Upper lobe of left lung (tissue), 6 donors: ENCODE results near the gene CTDP1. TPM values are rescaled to one million over a fixed set of nuclear protein-coding genes. Genes with fewer than 3 reads are reported as not detected.
"Not testable (repeated sequence)": the region's sequence is repeated elsewhere in the genome, so short reads cannot be mapped to it uniquely, and the experiment has no call there.

Source experiments
- ATAC-seq, 2 donors: fragments of 200-7000 bp; cut with Tn5 transposase; one replicate each; pipeline ENCODE4 v1.9.1; 2022; ENCODE audit warnings: mild to moderate bottlenecking in 2 of 2, moderate library complexity in 2 of 2; ENCODE audit not compliant: low FRiP score in 2 of 2
- DNase-seq, 2 donors: peaks; one replicate each; pipeline ENCODE4 v3.0.0-alpha.2; 2019 to 2020
- H3K27ac ChIP-seq, 4 donors: fragments of 200-600 bp; sonication (generic); one replicate each; pipeline ENCODE4 v1.5.1; 2016 to 2019
- H3K27me3 ChIP-seq, 4 donors: fragments of 200-600 bp; sonication (generic); one replicate each; pipeline ENCODE4 v1.5.1; 2017 to 2019
- H3K36me3 ChIP-seq, 4 donors: fragments of 200-600 bp; sonication (generic); one replicate each; pipeline ENCODE4 v1.5.1; 2016 to 2019
- H3K4me1 ChIP-seq, 4 donors: fragments of 200-600 bp; sonication (generic); one replicate each; pipeline ENCODE4 v1.5.1; 2018 to 2019
- H3K4me3 ChIP-seq, 4 donors: fragments of 200-600 bp; sonication (generic); one replicate each; pipeline ENCODE4 v1.5.1; 2017 to 2019; ENCODE audit warnings: mild to moderate bottlenecking in 2 of 4, moderate library complexity in 1 of 4
- H3K9me3 ChIP-seq, 4 donors: fragments of 200-600 bp; sonication (generic); one replicate each; pipeline ENCODE4 v1.5.1; 2018 to 2019
- EP300 ChIP-seq, 4 donors: sonication (generic); formaldehyde crosslinking; IDR thresholded peaks; one replicate each; pipeline ENCODE4 v1.5.1; 2017; ENCODE audit warnings: antibody characterized with exemption in 4 of 4, control low read depth in 2 of 4
- POLR2A ChIP-seq, 4 donors: fragments of 450-650 bp; IDR thresholded peaks; one replicate each; pipeline ENCODE4 v1.5.1; 2016 to 2017; ENCODE audit warnings: antibody characterized with exemption in 4 of 4, mild to moderate bottlenecking in 2 of 4
- POLR2AphosphoS5 ChIP-seq, 2 donors: sonication (generic); formaldehyde crosslinking; IDR thresholded peaks; one replicate each; pipeline ENCODE4 v1.5.1; 2017; ENCODE audit warnings: antibody characterized with exemption in 2 of 2
- WGBS, 2 donors: methylation state at CpG; one replicate each; pipeline ENCODE4 v1.1.5; 2017 to 2018; 5-methylcytosine and 5-hydroxymethylcytosine counted together
- total RNA-seq, 6 donors: library from RNA; depleted of rRNA in 4 of 6; stranded (reverse); fragments of >200 nt in 4 of 6; gene quantifications; one replicate each; pipeline versions ENCODE4 v1.1.0 to v1.2.1, GENCODE V29; 2016 to 2021
- TF ChIP-seq, protein P1 (sequence below), 6 experiments: fragments of 450-650 bp in 4 of 6; fragments of 200-600 bp in 2 of 6; sonication (generic) in 2 of 6; IDR thresholded peaks; one replicate each; pipeline ENCODE4 v1.5.1; 2016 to 2019; ENCODE audit warnings: antibody characterized with exemption in 6 of 6
- donor health status: DM: no; HTN: no; CAD: no; lungs with moderate emphysema.
- donor health status: DM: no; HTN: yes; CAD: no; lungs with severe emphysema.

The CTDP1 gene
- total RNA-seq, 6 donors from 2014 or later = 21.3 to 44.7 (median 29.7) TPM

DNA sequence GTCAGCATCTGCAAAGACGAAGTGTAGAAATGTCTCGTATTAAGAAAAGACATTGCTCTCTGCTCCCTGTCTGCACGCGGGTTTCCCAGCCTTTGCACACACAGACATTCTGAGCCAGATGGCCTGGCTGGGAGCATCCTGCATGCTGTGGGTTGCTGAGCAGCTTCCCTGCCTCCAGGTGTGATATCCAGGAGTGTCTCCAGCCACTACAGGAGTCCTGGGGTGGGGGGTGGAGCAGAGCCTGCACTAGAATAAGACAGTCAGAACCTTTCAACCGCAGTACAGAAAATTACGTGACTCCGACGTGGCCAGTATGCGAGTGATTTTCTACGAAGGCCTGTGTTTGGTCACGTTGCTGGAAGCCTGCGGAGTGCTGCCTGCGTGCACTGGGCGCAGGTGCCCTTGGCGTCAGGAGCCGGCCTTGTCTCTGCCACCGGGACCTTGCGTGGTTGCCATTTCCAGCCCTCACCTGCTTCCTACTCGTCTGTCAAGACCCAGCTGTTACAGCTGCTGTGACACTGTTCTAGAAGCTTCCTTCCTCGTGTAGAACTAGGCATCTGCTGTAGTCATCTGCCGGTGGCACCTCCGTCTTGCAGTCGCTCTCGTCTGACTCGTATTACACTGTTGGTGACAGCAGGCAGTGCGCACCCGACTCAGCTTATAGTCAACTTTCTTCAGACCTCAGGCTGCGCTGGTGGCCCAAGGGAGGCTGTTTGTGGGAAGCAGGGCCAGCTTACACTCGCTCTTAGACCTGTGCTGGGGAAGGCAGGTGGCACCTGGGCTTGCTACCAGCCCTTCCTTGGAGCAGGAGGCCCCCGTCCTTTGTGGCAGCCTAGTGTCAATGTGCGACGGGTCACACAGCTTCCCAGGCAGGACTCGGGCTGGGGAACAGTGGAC is 11.2 kb downstream of the CTDP1 start:
- H3K27me3 ChIP-seq = no peaks in the 10 kb centered on the region

DNA sequence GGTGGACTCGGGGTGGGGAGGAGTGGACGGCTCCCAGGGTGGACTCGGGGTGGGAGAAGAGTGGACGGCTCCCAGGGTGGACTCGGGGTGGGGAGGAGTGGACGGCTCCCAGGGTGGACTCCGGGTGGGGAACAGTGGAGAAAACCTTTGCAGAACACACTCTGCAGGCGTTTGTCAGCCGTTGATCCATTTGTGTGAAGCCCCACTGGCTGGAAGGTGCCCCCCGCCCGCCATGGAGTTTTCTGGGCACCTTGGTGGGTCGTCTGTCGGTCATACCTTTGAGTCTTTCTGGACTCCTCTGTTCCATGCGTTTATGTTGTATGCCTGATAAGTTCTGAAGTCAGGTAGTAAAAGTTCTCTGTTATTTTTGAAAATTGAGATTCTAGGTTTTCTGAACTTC is 12.5 kb downstream of the CTDP1 start:
- no peak for TF ChIP-seq POLR2AphosphoS5 (IDR thresholded peaks at IDR 0.05)
- TF ChIP-seq POLR2A (IDR thresholded peaks at IDR 0.05) = no peak
- no peak for TF ChIP-seq EP300 (IDR thresholded peaks at IDR 0.05)
- TF ChIP-seq, protein P1, sequence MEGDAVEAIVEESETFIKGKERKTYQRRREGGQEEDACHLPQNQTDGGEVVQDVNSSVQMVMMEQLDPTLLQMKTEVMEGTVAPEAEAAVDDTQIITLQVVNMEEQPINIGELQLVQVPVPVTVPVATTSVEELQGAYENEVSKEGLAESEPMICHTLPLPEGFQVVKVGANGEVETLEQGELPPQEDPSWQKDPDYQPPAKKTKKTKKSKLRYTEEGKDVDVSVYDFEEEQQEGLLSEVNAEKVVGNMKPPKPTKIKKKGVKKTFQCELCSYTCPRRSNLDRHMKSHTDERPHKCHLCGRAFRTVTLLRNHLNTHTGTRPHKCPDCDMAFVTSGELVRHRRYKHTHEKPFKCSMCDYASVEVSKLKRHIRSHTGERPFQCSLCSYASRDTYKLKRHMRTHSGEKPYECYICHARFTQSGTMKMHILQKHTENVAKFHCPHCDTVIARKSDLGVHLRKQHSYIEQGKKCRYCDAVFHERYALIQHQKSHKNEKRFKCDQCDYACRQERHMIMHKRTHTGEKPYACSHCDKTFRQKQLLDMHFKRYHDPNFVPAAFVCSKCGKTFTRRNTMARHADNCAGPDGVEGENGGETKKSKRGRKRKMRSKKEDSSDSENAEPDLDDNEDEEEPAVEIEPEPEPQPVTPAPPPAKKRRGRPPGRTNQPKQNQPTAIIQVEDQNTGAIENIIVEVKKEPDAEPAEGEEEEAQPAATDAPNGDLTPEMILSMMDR (IDR thresholded peaks at IDR 0.05) = no peak
- no peak overlapping the region for H3K27ac ChIP-seq
- no peaks in the 10 kb centered on the region for H3K9me3 ChIP-seq
- 93% methylated on average over 12 to 14 of the region's 14 CpGs for WGBS, 2 donors
- DNase-seq = peak in 1 of 2 donors; percentile 20
- H3K27me3 ChIP-seq = no peaks in the 10 kb centered on the region
- H3K4me3 ChIP-seq = no peak overlapping the region
- H3K36me3 ChIP-seq = peaks cover 4 to 24% (median 19%) of the 10 kb centered on the region in 4 donors
- no peak for ATAC-seq
- H3K4me1 ChIP-seq = no peaks in the 10 kb centered on the region

More for the DNA sequence above, 11.2 kb downstream of the CTDP1 start:
- WGBS, 2 donors = 83 to 87% methylated on average over 32 of the region's 33 CpGs
- TF ChIP-seq EP300 (IDR thresholded peaks at IDR 0.05) (no peak), POLR2AphosphoS5 (IDR thresholded peaks at IDR 0.05) (no peak), POLR2A (IDR thresholded peaks at IDR 0.05) (no peak)
- TF ChIP-seq, protein P1 (IDR thresholded peaks at IDR 0.05) = no peak
- Histone ChIP-seq H3K4me3 (no peak overlapping the region), H3K4me1 (no peaks in the 10 kb centered on the region), H3K27ac (no peak overlapping the region), H3K9me3 (no peaks in the 10 kb centered on the region), H3K36me3 (peaks cover 2 to 12% (median 8%) of the 10 kb centered on the region in 4 donors)
- DNase-seq (peak in 1 of 2 donors; percentile 47), ATAC-seq (no peak)

DNA sequence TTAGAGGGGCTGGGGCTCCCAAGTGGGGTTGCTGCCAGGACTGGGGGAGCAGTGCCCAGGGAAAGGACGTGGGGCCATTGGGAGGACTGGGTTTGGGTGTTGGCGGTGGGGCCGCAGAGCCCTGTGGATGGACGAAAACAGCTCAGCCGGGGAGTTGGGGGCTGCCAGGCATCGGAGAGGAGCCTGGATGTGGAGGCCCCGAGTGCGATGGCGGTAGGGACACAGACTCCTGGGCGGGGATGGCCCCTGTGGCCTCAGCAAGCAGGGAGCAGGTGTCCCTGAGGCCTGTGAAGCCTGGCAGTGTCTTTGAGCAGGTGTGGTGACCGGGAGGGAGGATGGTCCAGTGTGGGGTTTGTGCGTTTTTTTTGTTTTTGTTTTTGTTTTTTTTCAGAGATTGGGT is 13.3 kb downstream of the CTDP1 start:
- DNase-seq (peak in 1 of 2 donors; percentile 65), ATAC-seq (no peak)
- Histone ChIP-seq H3K27ac (no peak overlapping the region), H3K4me3 (no peak overlapping the region), H3K36me3 (peaks cover 7 to 32% (median 27%) of the 10 kb centered on the region in 4 donors), H3K9me3 (no peaks in the 10 kb centered on the region), H3K4me1 (no peaks in the 10 kb centered on the region), H3K27me3 (no peaks in the 10 kb centered on the region)
- WGBS, 2 donors = 95 to 97% methylated on average over 10 to 12 of the region's 12 CpGs
- TF ChIP-seq POLR2AphosphoS5 (IDR thresholded peaks at IDR 0.05) (no peak), EP300 (IDR thresholded peaks at IDR 0.05) (no peak), POLR2A (IDR thresholded peaks at IDR 0.05) (no peak)
- TF ChIP-seq, protein P1 (IDR thresholded peaks at IDR 0.05) = no peak

DNA sequence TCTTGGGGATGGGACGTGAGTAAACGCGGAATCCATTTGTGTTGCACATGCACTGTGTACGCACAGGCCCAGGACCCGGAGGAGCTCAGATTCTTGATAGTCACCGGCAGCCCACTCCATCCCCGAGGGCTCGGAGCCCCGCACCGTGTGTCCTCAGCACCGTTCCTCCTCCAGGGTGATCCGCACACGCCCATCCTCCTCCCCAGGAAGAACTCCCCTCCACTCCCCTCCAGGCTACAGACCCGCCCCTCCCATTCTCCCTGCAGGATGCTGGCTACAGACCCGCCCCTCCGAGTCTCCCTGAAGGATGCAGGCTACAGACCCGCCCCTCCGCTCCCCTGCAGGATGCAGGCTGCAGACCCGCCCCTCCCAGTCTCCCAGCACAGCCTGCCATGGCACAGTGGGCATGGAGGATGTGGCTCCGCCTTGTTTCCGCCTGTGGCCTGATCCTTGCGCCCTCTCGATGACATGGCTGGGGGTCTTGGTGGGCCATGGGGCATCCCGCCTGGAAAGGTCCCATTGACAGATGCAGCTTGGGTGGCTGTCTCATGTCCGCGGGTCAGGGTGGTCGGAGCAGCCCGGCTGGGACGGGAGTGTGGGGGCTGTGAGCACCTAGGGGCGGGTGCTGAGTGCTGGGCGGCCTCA is 14.1 kb downstream of the CTDP1 start:
- ATAC-seq = no peak
- TF ChIP-seq, protein P1 (IDR thresholded peaks at IDR 0.05) = no peak
- TF ChIP-seq POLR2AphosphoS5 (IDR thresholded peaks at IDR 0.05) = no peak
- TF ChIP-seq EP300 (IDR thresholded peaks at IDR 0.05) = no peak
- TF ChIP-seq POLR2A (IDR thresholded peaks at IDR 0.05) = no peak

DNA sequence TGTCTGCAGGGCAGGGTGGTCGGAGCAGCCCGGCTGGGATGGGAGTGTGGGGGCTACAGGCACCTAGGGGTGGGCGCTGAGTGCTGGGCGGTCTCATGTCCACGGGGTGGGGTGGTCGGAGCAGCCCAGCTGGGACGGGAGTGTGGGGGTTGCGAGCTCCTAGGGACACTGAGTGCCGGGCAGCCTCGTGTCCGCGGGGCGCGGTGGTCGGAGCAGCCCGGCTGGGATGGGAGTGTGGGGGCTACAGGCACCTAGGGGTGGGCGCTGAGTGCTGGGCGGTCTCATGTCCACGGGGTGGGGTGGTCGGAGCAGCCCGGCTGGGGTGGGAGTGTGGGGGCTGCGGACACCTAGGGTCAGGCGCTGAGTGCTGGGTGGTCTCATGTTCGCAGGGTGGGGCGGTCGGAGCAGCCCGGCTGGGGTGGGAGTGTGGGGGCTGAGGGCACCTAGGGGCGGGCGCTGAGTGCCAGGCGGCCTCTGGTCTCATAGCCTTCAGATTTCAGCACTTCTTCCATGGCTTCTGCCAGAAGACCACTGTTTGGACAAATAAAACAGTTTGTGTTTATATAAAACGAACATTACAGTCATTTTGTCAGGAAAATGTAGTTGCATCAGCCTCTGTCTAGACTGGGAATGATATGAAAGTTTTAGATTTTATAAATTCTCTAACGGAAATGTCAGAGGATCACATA is 14.7 kb downstream of the CTDP1 start:
- ATAC-seq, H3K4me1 ChIP-seq, H3K4me3 ChIP-seq, H3K27ac ChIP-seq, H3K27me3 ChIP-seq, H3K9me3 ChIP-seq: not testable (repeated sequence)
- H3K36me3 ChIP-seq = peaks cover 16 to 47% (median 39%) of the 10 kb centered on the region in 4 donors
- WGBS, 2 donors = 64 to 82% methylated on average over 9 to 17 of the region's 32 CpGs
- peak in 1 of 2 donors; percentile 55 for DNase-seq

More for the DNA sequence above, 14.1 kb downstream of the CTDP1 start:
- Histone ChIP-seq H3K27me3 (no peaks in the 10 kb centered on the region), H3K9me3 (no peaks in the 10 kb centered on the region), H3K4me1 (no peaks in the 10 kb centered on the region), H3K27ac (no peak overlapping the region), H3K4me3 (no peak overlapping the region), H3K36me3 (peaks cover 15 to 40% (median 35%) of the 10 kb centered on the region in 4 donors)
- peak in 1 of 2 donors; percentile 74 for DNase-seq
- WGBS, 2 donors = 89% methylated on average over 26 to 31 of the region's 31 CpGs
